Measurements from ENCODE around the gene OBSCN.

- TF ChIP-seq SUZ12 (IDR thresholded peaks at IDR 0.05) (no peak), ARNT (IDR thresholded peaks at IDR 0.05) (no peak), BHLHE40 (IDR thresholded peaks at IDR 0.05; ENCODE audit: borderline replicate concordance) (no peak), SP1 (IDR thresholded peaks at IDR 0.05) (no peak), L3MBTL2 (conservative IDR thresholded peaks at IDR 0.05) (no peak), FOXM1 (IDR thresholded peaks at IDR 0.05; ENCODE audit: borderline replicate concordance) (no peak), NFRKB (IDR thresholded peaks at IDR 0.05) (no peak), HDGF (IDR thresholded peaks at IDR 0.05; ENCODE audit: borderline replicate concordance) (no peak), LEF1 (IDR thresholded peaks at IDR 0.05; ENCODE audit: borderline replicate concordance) (no peak), TARDBP (IDR thresholded peaks at IDR 0.05) (no peak), ELF4 (IDR thresholded peaks at IDR 0.05) (no peak), ZNF384 (IDR thresholded peaks at IDR 0.05) (no peak), CTBP1 (IDR thresholded peaks at IDR 0.05; ENCODE audit: borderline replicate concordance) (no peak), FOXA1 (IDR thresholded peaks at IDR 0.05) (no peak)
Observed at GRCh38 chr1:228364068-228364705, 156.3 kb downstream of the OBSCN start.

Measured in HEK293T (cell line).